Measurements from ENCODE around the gene SH3BP5.

SH3BP5 gene

DNA sequence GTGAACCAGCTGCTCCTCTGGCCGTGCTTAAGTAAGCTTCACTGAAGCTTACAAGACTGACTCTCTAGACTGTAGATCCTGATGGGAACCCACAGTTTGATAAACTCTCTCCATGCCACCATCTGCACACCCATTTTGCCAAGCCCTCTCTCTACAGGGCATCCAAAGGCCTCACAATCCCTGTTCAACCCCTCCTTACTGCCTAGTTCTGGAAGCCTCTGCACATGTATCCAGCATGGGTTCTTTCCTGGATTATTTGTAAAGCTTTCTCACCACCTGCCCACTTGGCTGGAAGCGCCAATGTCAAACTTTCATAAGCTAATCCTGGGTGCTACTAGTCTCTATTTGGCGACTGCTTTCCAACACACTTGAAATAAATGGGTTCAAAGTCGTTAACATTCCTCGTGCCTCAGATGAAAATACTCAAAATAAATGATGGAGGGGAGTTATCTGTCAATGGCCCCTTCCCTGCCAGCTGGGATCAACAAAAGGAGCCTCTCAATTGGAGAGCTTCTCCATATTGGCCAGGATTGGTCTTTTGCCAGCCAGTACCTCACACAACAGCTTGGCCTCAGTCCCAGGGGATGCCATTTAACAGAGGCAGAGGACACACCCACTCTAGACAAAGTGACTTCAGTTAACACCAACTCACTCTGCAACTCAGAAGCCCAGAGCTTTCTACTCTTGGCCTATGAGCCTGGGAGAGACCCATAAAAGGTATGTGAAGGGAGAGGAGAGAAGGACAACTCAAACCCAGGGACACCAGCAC, 48.1 kb downstream of the SH3BP5 start:
- POLR2A ChIA-PET, result no interaction called here
- no peak for DNase-seq (ENCODE audit: low read depth, low spot score)
- no peak overlapping the region for H3K4me3 ChIP-seq (ENCODE audit: low read depth, low read length)
- CTCF ChIA-PET, result interaction anchor here (0.8 to 18.9 kb wide), 5 partner anchors 9 to 121 kb away, joined by 3 to 159 read pairs (median 4); no protein-coding TSS in a partner anchor
- TF ChIP-seq, protein P1, sequence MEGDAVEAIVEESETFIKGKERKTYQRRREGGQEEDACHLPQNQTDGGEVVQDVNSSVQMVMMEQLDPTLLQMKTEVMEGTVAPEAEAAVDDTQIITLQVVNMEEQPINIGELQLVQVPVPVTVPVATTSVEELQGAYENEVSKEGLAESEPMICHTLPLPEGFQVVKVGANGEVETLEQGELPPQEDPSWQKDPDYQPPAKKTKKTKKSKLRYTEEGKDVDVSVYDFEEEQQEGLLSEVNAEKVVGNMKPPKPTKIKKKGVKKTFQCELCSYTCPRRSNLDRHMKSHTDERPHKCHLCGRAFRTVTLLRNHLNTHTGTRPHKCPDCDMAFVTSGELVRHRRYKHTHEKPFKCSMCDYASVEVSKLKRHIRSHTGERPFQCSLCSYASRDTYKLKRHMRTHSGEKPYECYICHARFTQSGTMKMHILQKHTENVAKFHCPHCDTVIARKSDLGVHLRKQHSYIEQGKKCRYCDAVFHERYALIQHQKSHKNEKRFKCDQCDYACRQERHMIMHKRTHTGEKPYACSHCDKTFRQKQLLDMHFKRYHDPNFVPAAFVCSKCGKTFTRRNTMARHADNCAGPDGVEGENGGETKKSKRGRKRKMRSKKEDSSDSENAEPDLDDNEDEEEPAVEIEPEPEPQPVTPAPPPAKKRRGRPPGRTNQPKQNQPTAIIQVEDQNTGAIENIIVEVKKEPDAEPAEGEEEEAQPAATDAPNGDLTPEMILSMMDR (IDR thresholded peaks at IDR 0.05; ENCODE audit: insufficient read depth, low read length, missing control alignments), result no peak

DNA sequence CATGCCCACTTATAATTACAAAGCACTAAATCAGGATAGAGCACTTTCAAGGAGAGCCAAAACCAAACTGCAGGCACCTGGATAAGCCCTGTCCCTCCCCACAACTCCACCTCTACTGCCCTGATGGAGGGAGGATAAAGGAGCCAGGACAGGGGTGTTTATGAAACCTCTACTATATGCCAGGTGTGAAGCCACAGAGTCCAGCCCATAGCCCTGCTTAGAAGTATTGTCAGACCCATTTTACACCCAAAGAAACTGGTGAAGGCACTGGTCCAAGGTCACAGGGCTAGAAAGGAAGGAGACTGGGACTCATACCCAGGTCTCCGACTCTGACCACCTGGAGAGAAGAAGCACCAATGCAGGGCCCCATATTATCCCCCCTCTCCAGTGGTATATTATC, 48.7 kb downstream of the SH3BP5 start:
- TF ChIP-seq, protein P1 (IDR thresholded peaks at IDR 0.05; ENCODE audit: insufficient read depth, low read length, missing control alignments), result no peak
- H3K4me3 ChIP-seq (ENCODE audit: low read depth, low read length), result no peak overlapping the region
- POLR2A ChIA-PET, result no interaction called here
- DNase-seq (ENCODE audit: low read depth, low spot score), result no peak
- CTCF ChIA-PET, result interaction anchor here (1.5 to 18.9 kb wide), 2 partner anchors 11 to 17 kb away, joined by 3 to 159 read pairs; no protein-coding TSS in a partner anchor

DNA sequence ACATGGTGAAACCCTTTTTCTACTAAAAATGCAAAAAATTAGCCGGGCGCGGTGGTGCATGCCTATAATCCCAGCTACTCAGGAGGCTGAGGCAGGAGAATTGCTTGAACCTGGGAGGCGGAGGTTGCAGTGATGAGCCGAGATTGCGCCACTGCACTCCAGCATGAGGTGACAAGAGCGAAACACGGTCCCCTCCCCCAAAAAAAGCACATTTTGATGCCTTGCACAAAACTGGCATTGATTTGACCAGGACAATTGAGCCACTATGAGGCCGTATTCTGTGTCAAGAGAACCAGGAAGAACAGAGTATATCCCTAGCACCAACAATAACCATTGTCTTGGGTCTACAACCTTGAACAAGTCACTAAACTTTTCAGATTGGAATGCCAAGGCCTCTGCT, 50.6 kb downstream of the SH3BP5 start:
- H3K4me3 ChIP-seq (ENCODE audit: low read depth, low read length), result no peak overlapping the region
- CTCF ChIA-PET, result interaction anchor here (18.9 kb wide), 1 partner anchor 15 kb away, joined by 159 read pairs; no protein-coding TSS in a partner anchor
- TF ChIP-seq, protein P1 (IDR thresholded peaks at IDR 0.05; ENCODE audit: insufficient read depth, low read length, missing control alignments), result no peak
- no peak for DNase-seq (ENCODE audit: low read depth, low spot score)
- POLR2A ChIA-PET, result no interaction called here

DNA sequence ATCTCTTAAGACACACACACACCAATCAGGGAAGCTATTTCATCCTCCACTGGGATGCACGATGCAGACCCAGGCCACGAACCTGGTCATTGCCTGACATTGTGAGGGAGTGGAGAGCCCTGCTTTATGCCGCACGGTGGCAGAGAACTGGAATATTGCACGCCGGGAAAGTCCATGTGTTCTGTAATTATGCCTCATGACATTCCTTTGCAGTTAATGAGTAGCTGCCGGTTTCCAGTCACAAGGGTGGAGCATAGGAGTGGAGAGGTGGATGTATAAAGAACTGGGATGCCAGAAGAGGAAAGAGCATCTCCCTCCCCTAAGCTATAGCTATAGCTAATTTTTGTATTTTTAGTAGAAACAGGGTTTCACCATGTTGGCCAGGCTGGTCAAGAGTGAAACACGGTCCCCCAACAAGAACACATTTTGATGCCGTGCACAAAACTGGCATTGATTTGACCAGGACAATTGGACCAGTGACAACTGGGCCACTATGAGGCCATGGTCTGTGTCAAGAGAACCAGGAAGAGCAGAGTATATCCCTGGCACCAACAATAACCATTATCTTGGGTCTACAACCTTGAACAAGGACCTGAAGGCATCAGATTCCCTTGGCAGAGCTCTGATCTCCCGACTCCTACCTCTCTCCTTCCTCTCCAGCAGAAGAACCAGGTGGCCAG, 51.4 kb downstream of the SH3BP5 start:
- CTCF ChIA-PET, result interaction anchor here (1.1 to 18.9 kb wide), 5 partner anchors 14 to 124 kb away, joined by 3 to 159 read pairs (median 7); partner anchors contain the start of gene SH3BP5
- DNase-seq (ENCODE audit: low read depth, low spot score), result no peak
- TF ChIP-seq, protein P1 (IDR thresholded peaks at IDR 0.05; ENCODE audit: insufficient read depth, low read length, missing control alignments), result no peak
- no peak overlapping the region for H3K4me3 ChIP-seq (ENCODE audit: low read depth, low read length)
- POLR2A ChIA-PET, result no interaction called here

DNA sequence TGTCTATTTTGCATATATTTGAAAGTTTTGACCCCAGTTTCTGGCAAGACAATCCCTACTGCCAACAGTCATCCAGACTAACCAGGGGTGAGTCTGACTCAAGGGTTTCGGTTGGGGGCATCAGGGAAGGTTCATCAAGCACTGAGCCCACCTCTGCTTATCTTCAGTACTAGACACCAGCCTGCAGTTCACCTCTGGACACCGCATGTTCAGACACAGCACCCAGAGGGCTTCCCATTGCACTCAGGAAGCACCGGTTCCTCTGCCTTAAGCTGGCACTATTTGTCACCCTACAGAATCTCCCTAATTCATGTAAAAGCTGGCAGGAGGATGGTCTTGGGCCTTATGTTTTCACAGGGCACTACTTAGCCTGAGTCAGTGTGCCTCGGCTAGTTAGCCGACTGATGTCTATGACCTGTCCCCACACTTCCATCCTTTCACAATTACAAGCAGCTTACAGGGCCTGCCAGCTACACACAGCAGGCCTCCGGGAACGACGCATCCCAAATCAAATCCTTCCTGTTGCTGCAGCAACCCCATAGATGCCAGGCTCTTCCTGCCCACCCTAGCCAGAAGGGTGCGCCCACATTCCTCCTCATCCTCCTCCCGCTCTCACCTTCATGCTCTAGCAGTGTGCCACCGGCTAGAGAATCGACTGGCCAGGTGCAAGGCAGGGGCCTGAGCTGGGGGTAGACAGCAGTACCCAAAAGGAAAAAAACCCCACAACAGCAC, 52.5 kb downstream of the SH3BP5 start:
- no peak overlapping the region for H3K4me3 ChIP-seq (ENCODE audit: low read depth, low read length)
- ChIA-PET POLR2A (no interaction called here), CTCF (interaction anchor here (1.1 to 18.9 kb wide), 5 partner anchors 13 to 126 kb away, joined by 3 to 159 read pairs (median 7); partner anchors contain the start of gene SH3BP5)
- TF ChIP-seq, protein P1 (IDR thresholded peaks at IDR 0.05; ENCODE audit: insufficient read depth, low read length, missing control alignments), result no peak
- DNase-seq (ENCODE audit: low read depth, low spot score), result no peak

Data from AG04449 (cell line).